K562 (cell line): ENCODE measurements around the gene METTL14. TPM values are rescaled to one million over a fixed set of nuclear protein-coding genes. Genes with fewer than 3 reads are reported as not detected.

ENCODE experiments used
- ATAC-seq: fragments of 200-7000 bp; cut with Tn5 transposase; 3 replicates; pipeline ENCODE4 v1.9.1; 2020; ENCODE audit warnings: moderate library complexity
- BruUV-seq: library from RNA; stranded (reverse); fragments of 400-500 nt; replicated peaks from 2 replicates; lab custom pipeline; 2021; lab: Mats Ljungman, UMichigan
- CTCF ChIA-PET: fragments of 300-600 bp; formaldehyde crosslinking; extraction: SDS; loops from one replicate; lab custom pipeline; 2021; ENCODE audit warnings: low intra/inter-chr PET ratio; lab: Yijun Ruan, JAX
- POLR2A ChIA-PET: fragments of 300-600, 350-650 bp; sonication (Branson Sonifier 250); formaldehyde crosslinking; extraction: SDS; loops from one replicate; lab custom pipeline; 2021; ENCODE audit warnings: antibody characterized with exemption, inconsistent platforms; lab: Yijun Ruan, JAX
- DNase-seq, 4 experiments: peaks; one replicate each; pipeline versions ENCODE4 v3.0.0 to v3.0.0-alpha.2; 2011 to 2018; ENCODE audit warnings: low spot score in 3 of 4, mixed read lengths in 3 of 4; ENCODE audit errors: extremely low read depth in 1 of 4
- FAIRE-seq: peaks from 2 replicates; lab custom pipeline; 2011; peaks lifted over from hg19 to GRCh38; lab: Jason Lieb, UNC
- H2AFZ ChIP-seq: 2 replicates; pipeline ENCODE4 v1.6.0; 2011; ENCODE audit warnings: low read depth, low read length, control low read depth, inconsistent platforms
- H3K27ac ChIP-seq: fragments of 200-600 bp; 3 replicates; pipeline ENCODE4 v1.8.0; 2011; ENCODE audit warnings: low read depth, mild to moderate bottlenecking, control low read depth, inconsistent platforms, low read length, moderate library complexity, mixed read lengths; ENCODE audit errors: extremely low read depth
- H3K27me3 ChIP-seq, 2 experiments: fragments of 300-600 bp in 1 of 2; 2 replicates in 1 of 2; 3 replicates in 1 of 2; pipeline versions ENCODE4 v1.6.0 to v1.8.0; 2011; ENCODE audit warnings: inconsistent platforms in 2 of 2, low read length in 2 of 2, mild to moderate bottlenecking in 1 of 2, mixed read lengths in 1 of 2, moderate library complexity in 1 of 2; ENCODE audit not compliant: control insufficient read depth in 2 of 2, insufficient read depth in 2 of 2
- H3K36me3 ChIP-seq: fragments of 300-600 bp; 3 replicates; pipeline ENCODE4 v1.8.0; 2011; ENCODE audit warnings: mild to moderate bottlenecking, low read length, inconsistent platforms; ENCODE audit not compliant: control insufficient read depth, insufficient read depth
- H3K4me1 ChIP-seq, 2 experiments: fragments of 200-600 bp in 1 of 2; replicated peaks in 1 of 2; 2 replicates in 1 of 2; 3 replicates in 1 of 2; pipeline versions ENCODE4 v1.5.1 to v1.8.0; 2011; ENCODE audit warnings: inconsistent platforms in 2 of 2, low read length in 2 of 2, mild to moderate bottlenecking in 1 of 2, mixed read lengths in 1 of 2, moderate library complexity in 1 of 2; ENCODE audit not compliant: control insufficient read depth in 2 of 2, insufficient read depth in 2 of 2
- H3K4me2 ChIP-seq: 2 replicates; pipeline ENCODE4 v1.6.1; 2011; ENCODE audit warnings: low read length, control low read depth, inconsistent platforms, mixed read lengths; ENCODE audit not compliant: insufficient read depth
- H3K4me3 ChIP-seq: fragments of 200-600 bp; sonication (generic), shearing (Covaris generic); 2 replicates; pipeline ENCODE4 v1.5.1; 2016; ENCODE audit warnings: control low read depth, inconsistent platforms
- H3K79me2 ChIP-seq: fragments of 200-600 bp; 3 replicates; pipeline ENCODE4 v1.8.0; 2011; ENCODE audit warnings: low read length, inconsistent platforms; ENCODE audit not compliant: control insufficient read depth, insufficient read depth
- H3K9ac ChIP-seq, 2 experiments: 2 replicates each; pipeline versions ENCODE4 v1.6.0 to v1.6.1; 2011; ENCODE audit warnings: low read depth in 2 of 2, low read length in 2 of 2, control low read depth in 1 of 2, inconsistent platforms in 1 of 2, mild to moderate bottlenecking in 1 of 2, mixed read lengths in 1 of 2; ENCODE audit not compliant: insufficient read depth in 1 of 2
- H3K9me1 ChIP-seq: one replicate; pipeline ENCODE4 v1.6.0; 2011; ENCODE audit warnings: inconsistent platforms, mild to moderate bottlenecking, low read length, moderate library complexity; ENCODE audit not compliant: control insufficient read depth, insufficient read depth
- H3K9me3 ChIP-seq: replicated peaks from 2 replicates; pipeline ENCODE4 v1.5.1; 2011; ENCODE audit warnings: low read depth, low read length, inconsistent platforms; ENCODE audit not compliant: control insufficient read depth, insufficient read depth
- H4K20me1 ChIP-seq: replicated peaks from 2 replicates; pipeline ENCODE4 v1.6.1; 2011; ENCODE audit warnings: low read length, inconsistent platforms, mixed read lengths; ENCODE audit not compliant: control insufficient read depth, insufficient read depth
- CBX5 ChIP-seq: IDR thresholded peaks from 2 replicates; pipeline ENCODE4 v1.6.1; 2014; ENCODE audit warnings: low read depth, borderline replicate concordance
- CTCF ChIP-seq, 3 experiments: IDR thresholded peaks in 2 of 3; conservative IDR thresholded peaks in 1 of 3; 2 replicates each; pipeline ENCODE4 v1.5.1; 2011 to 2012; ENCODE audit warnings: low read length in 3 of 3, mild to moderate bottlenecking in 3 of 3, control low read depth in 2 of 3, improper control_type of control experiment in 1 of 3, inconsistent platforms in 1 of 3, low read depth in 1 of 3, mixed read lengths in 1 of 3, moderate library complexity in 1 of 3; ENCODE audit not compliant: insufficient read depth in 2 of 3
- HNRNPH1 ChIP-seq: fragments of 200-400 bp; formaldehyde crosslinking; optimal IDR thresholded peaks from 2 replicates; pipeline ENCODE3; 2017; ENCODE audit warnings: low read depth, mild to moderate bottlenecking, low read length, moderate library complexity
- HSF4 ChIP-seq: fragments of 250-450 bp; sonication (Bioruptor Pico); IDR thresholded peaks from 2 replicates; pipeline ENCODE4 v2.1.2; 2022; ENCODE audit warnings: mild to moderate bottlenecking, moderate library complexity, borderline replicate concordance
- KDM2B ChIP-seq: fragments of 250-450 bp; sonication (Bioruptor Pico); IDR thresholded peaks from 2 replicates; pipeline ENCODE4 v1.8.0; 2021; ENCODE audit warnings: mild to moderate bottlenecking, moderate library complexity
- TCF3 ChIP-seq: sonication (generic); formaldehyde crosslinking; IDR thresholded peaks from 2 replicates; pipeline ENCODE4 v1.4.0; 2020; ENCODE audit warnings: mild to moderate bottlenecking, missing genetic modification reagents
- TCFL5 ChIP-seq: fragments of 250-450 bp; sonication (Bioruptor Pico); conservative IDR thresholded peaks from 2 replicates; pipeline ENCODE4 v1.6.1; 2021; ENCODE audit warnings: mild to moderate bottlenecking, moderate library complexity, matching md5 sums
- THAP12 ChIP-seq: fragments of 250-450 bp; sonication (Bioruptor Pico); IDR thresholded peaks from 2 replicates; pipeline ENCODE4 v1.9.0; 2021; ENCODE audit warnings: mild to moderate bottlenecking, inconsistent platforms
- ZBTB34 ChIP-seq: fragments of 250-450 bp; sonication (Bioruptor Pico); IDR thresholded peaks from 2 replicates; pipeline ENCODE4 v1.8.0; 2021; ENCODE audit warnings: mild to moderate bottlenecking, moderate library complexity
- ZNF232 ChIP-seq: sonication (generic); formaldehyde crosslinking; IDR thresholded peaks from 2 replicates; pipeline ENCODE4 v1.8.0; 2022; ENCODE audit warnings: mild to moderate bottlenecking, missing genetic modification reagents
- ZNF316 ChIP-seq: fragments of 450-650 bp; IDR thresholded peaks from 2 replicates; pipeline ENCODE4 v1.6.1; 2016
- ZNF518B ChIP-seq: fragments of 250-450 bp; sonication (Bioruptor Pico); IDR thresholded peaks from 2 replicates; pipeline ENCODE4 v1.5.0; 2021; ENCODE audit warnings: mild to moderate bottlenecking, moderate library complexity
- ZNF551 ChIP-seq: fragments of 250-450 bp; sonication (Bioruptor Pico); IDR thresholded peaks from 2 replicates; pipeline ENCODE4 v1.5.0; 2021; ENCODE audit warnings: mild to moderate bottlenecking, moderate library complexity
- WGBS: fragments of 100-300 bp; shearing (Covaris generic); methylation state at CpG from one replicate; pipeline ENCODE4 v1.1.6; 2016; ENCODE audit warnings: low coverage, mixed read lengths; ENCODE audit not compliant: insufficient coverage; ENCODE audit errors: missing lambda C conversion rate; 5-methylcytosine and 5-hydroxymethylcytosine counted together
- in situ Hi-C: fragments of 300-500 bp; cut with MboI; formaldehyde crosslinking; loops from 4 replicates; pipeline ENCODE4 v1.15.0; 2018; ENCODE audit warnings: inconsistent platforms, mixed read lengths
- intact Hi-C: fragments of 100-400 bp; cut with micrococcal nuclease; formaldehyde crosslinking; loops from 2 replicates; pipeline ENCODE4 v1.14.2; 2022
- polyA plus RNA-seq, 8 experiments: library from polyadenylated mRNA; depleted of rRNA in 4 of 8; stranded (reverse) in 5 of 8; unstranded in 3 of 8; fragments of >200 nt; fragmentation: Nextera tagmentation in 2 of 8; fragmentation: Illumina TruSeq in 1 of 8; extraction: Ambion mirVana in 2 of 8; extraction: Trizol in 1 of 8; gene quantifications; 2 replicates each; pipeline versions ENCODE4 v1.2.1 to v1.2.3, GENCODE V29; 2011 to 2014; ENCODE audit warnings: inconsistent platforms in 1 of 8, missing spikeins in 1 of 8
- total RNA-seq, 7 experiments: library from RNA; depleted of rRNA in 6 of 7; stranded (reverse); fragments of >200 nt in 6 of 7; fragmentation: Illumina TruSeq in 2 of 7; extraction: Trizol in 2 of 7; gene quantifications; 2 replicates each; pipeline versions ENCODE4 v1.2.1 to v1.2.3, GENCODE V29; 2011 to 2021; ENCODE audit warnings: low replicate concordance in 1 of 7

Gene METTL14
- total and polyA plus RNA-seq, 9 of the 15 experiments (the other 6 are each of a cell fraction or from before 2014, with no cell fraction given) = 16.7 to 42.4 (median 27.7) TPM

- H3K9ac ChIP-seq = no peak overlapping the region
Observed at GRCh38 chr4:118721752-118722151, 36.6 kb downstream of the METTL14 start.

More at GRCh38 chr4:118721752-118722151, 36.6 kb downstream of the METTL14 start:
- no peaks in the 10 kb centered on the region for H4K20me1 ChIP-seq
- ChIA-PET CTCF (no interaction called here), POLR2A (no interaction called here)
- TF ChIP-seq ZBTB34 (CRISPR knock-in tag) (no peak), HSF4 (no peak), TCF3 (no peak), ZNF316 (no peak), CTCF (IDR thresholded peaks at IDR 0.05 in 2 of 3, conservative IDR thresholded peaks at IDR 0.05 in 1 of 3; ENCODE audit: insufficient read depth in 2 of 3, low read depth in 1 of 3, low read length in 3 of 3) (no peak), THAP12 (CRISPR knock-in tag) (no peak), ZNF232 (CRISPR knock-in tag) (no peak), ZNF551 (CRISPR knock-in tag) (no peak), HNRNPH1 (no peak), CBX5 (no peak), ZNF518B (no peak), KDM2B (CRISPR knock-in tag) (no peak), TCFL5 (CRISPR knock-in tag) (no peak)
- in situ Hi-C loops = no loop called here
- H2AFZ ChIP-seq = no peak overlapping the region
- H3K9me1 ChIP-seq = no peaks in the 10 kb centered on the region
- H3K4me1 ChIP-seq = no peaks in the 10 kb centered on the region
- FAIRE-seq (no peak), DNase-seq (no peak), ATAC-seq (no peak)
- intact Hi-C loops = no loop called here
- no peaks in the 10 kb centered on the region for H3K27me3 ChIP-seq
- BruUV-seq = no TSS peak
- no peaks in the 10 kb centered on the region for H3K9me3 ChIP-seq
- H3K36me3 ChIP-seq = peaks cover 6% of the 10 kb centered on the region; the same call in 2 of the 3 replicates
- no peaks in the 10 kb centered on the region for H3K79me2 ChIP-seq
- H3K4me3 ChIP-seq = no peak overlapping the region
- 92% methylated on average over 1 of the region's 1 CpG for WGBS
- H3K4me2 ChIP-seq = no peak overlapping the region
- no peak overlapping the region for H3K27ac ChIP-seq
